HepG2 (cell line): Measurements from ENCODE around the gene MOK. TPM values are rescaled to one million over a fixed set of nuclear protein-coding genes. Genes with fewer than 3 reads are reported as not detected.

Experiments used
- ATF1 ChIP-seq: IDR thresholded peaks from 2 replicates; pipeline ENCODE4 v1.6.1; 2016; ENCODE audit warnings: mild to moderate bottlenecking, control low read depth
- CREM ChIP-seq, 2 experiments: sonication (generic) in 1 of 2; formaldehyde crosslinking in 1 of 2; IDR thresholded peaks; 2 replicates each; pipeline versions ENCODE4 v1.4.0 to v1.6.1; 2016 to 2020; ENCODE audit warnings: antibody characterized with exemption in 1 of 2, mild to moderate bottlenecking in 1 of 2, missing genetic modification reagents in 1 of 2
- ERF ChIP-seq: IDR thresholded peaks from 2 replicates; pipeline ENCODE4 v1.6.1; 2018; ENCODE audit warnings: missing biosample characterization, missing genetic modification reagents
- FOXA3 ChIP-seq: IDR thresholded peaks from 2 replicates; pipeline ENCODE4 v1.6.1; 2016; ENCODE audit warnings: missing genetic modification reagents, missing compliant biosample characterization
- KDM4B ChIP-seq: sonication (generic); formaldehyde crosslinking; IDR thresholded peaks from 2 replicates; pipeline ENCODE4 v1.4.0; 2020; ENCODE audit warnings: missing genetic modification reagents
- KMT2A ChIP-seq: sonication (generic); formaldehyde crosslinking; IDR thresholded peaks from 2 replicates; pipeline ENCODE4 v1.4.0; 2020; ENCODE audit warnings: missing genetic modification reagents
- PHF5A ChIP-seq: IDR thresholded peaks from one replicate; pipeline ENCODE4 v1.6.1; 2018; ENCODE audit warnings: low read depth, missing genetic modification reagents; ENCODE audit not compliant: unreplicated experiment
- PPARG ChIP-seq: conservative IDR thresholded peaks from 2 replicates; pipeline ENCODE4 v1.6.1; 2016; ENCODE audit warnings: missing biosample characterization, missing genetic modification reagents
- SMAD3 ChIP-seq: sonication (generic); formaldehyde crosslinking; IDR thresholded peaks from 2 replicates; pipeline ENCODE4 v1.4.0; 2020; ENCODE audit warnings: missing genetic modification reagents
- SUZ12 ChIP-seq: fragments of 150-350 bp; IDR thresholded peaks from 2 replicates; pipeline ENCODE4 v1.6.1; 2014; ENCODE audit warnings: low read depth, low read length
- TAF1 ChIP-seq: sonication (generic); formaldehyde crosslinking; IDR thresholded peaks from 2 replicates; pipeline ENCODE4 v1.4.0; 2020; ENCODE audit warnings: missing genetic modification reagents
- TP53 ChIP-seq: sonication (generic); formaldehyde crosslinking; conservative IDR thresholded peaks from 2 replicates; pipeline ENCODE4 v1.4.0; 2020; ENCODE audit warnings: missing genetic modification reagents
- ZBTB20 ChIP-seq: sonication (generic); formaldehyde crosslinking; IDR thresholded peaks from 2 replicates; pipeline ENCODE4 v1.8.1; 2023; ENCODE audit warnings: missing genetic modification reagents, low read depth, mild to moderate bottlenecking, borderline replicate concordance
- ZEB1 ChIP-seq: IDR thresholded peaks from 2 replicates; pipeline ENCODE4 v1.6.1; 2012; ENCODE audit warnings: mild to moderate bottlenecking, low read depth, inconsistent platforms; ENCODE audit not compliant: insufficient replicate concordance
- ZNF124 ChIP-seq: sonication (generic); formaldehyde crosslinking; IDR thresholded peaks from 2 replicates; pipeline ENCODE4 v1.4.0; 2020; ENCODE audit warnings: missing genetic modification reagents
- ZNF326 ChIP-seq: sonication (generic); formaldehyde crosslinking; IDR thresholded peaks from 2 replicates; pipeline ENCODE4 v1.4.0; 2020; ENCODE audit warnings: missing genetic modification reagents, borderline replicate concordance
- ZNF329 ChIP-seq: sonication (generic); formaldehyde crosslinking; IDR thresholded peaks from 2 replicates; pipeline ENCODE4 v1.9.0; 2021; ENCODE audit warnings: low read depth, mild to moderate bottlenecking, missing genetic modification reagents
- ZZZ3 ChIP-seq: sonication (generic); formaldehyde crosslinking; IDR thresholded peaks from 2 replicates; pipeline ENCODE4 v1.4.0; 2020; ENCODE audit warnings: missing genetic modification reagents, mild to moderate bottlenecking, borderline replicate concordance
- polyA plus RNA-seq, 8 experiments: library from polyadenylated mRNA; depleted of rRNA in 3 of 8; stranded (reverse) in 7 of 8; unstranded in 1 of 8; fragments of >200 nt; fragmentation: Illumina TruSeq in 4 of 8; extraction: Trizol in 4 of 8; gene quantifications; 2 replicates each; pipeline versions ENCODE4 v1.2.1 to v1.2.3, GENCODE V29; 2011 to 2016; ENCODE audit warnings: low read depth in 4 of 8, missing spikeins in 1 of 8, mixed read lengths in 1 of 8; ENCODE audit not compliant: insufficient read depth in 1 of 8
- total RNA-seq, 5 experiments: library from RNA; depleted of rRNA; stranded (reverse); fragments of >200 nt; fragmentation: Illumina TruSeq; extraction: Trizol; gene quantifications; 2 replicates each; pipeline ENCODE4 v1.2.3, GENCODE V29; 2016; ENCODE audit warnings: low read depth in 1 of 5
- TF ChIP-seq, protein P1 (sequence below): sonication (generic); formaldehyde crosslinking; IDR thresholded peaks from 2 replicates; pipeline ENCODE4 v1.5.1; 2020; ENCODE audit warnings: mild to moderate bottlenecking, missing genetic modification reagents
- TF ChIP-seq, protein P2 (sequence below): sonication (generic); formaldehyde crosslinking; IDR thresholded peaks from 2 replicates; pipeline ENCODE4 v1.8.0; 2022; ENCODE audit warnings: mild to moderate bottlenecking, missing genetic modification reagents
- TF ChIP-seq, protein P3 (sequence below): sonication (generic); formaldehyde crosslinking; IDR thresholded peaks from 2 replicates; pipeline ENCODE4 v1.4.0; 2020; ENCODE audit warnings: mild to moderate bottlenecking, missing genetic modification reagents
- TF ChIP-seq, protein P4 (sequence below): sonication (generic); formaldehyde crosslinking; IDR thresholded peaks from 2 replicates; pipeline ENCODE4 v1.4.0; 2020; ENCODE audit warnings: low read depth, mild to moderate bottlenecking, missing genetic modification reagents

MOK gene
- total and polyA plus RNA-seq, 2 of the 13 experiments (the other 11 are each of a cell fraction or from before 2014, with no cell fraction given): 15.3 to 16.9 TPM

DNA sequence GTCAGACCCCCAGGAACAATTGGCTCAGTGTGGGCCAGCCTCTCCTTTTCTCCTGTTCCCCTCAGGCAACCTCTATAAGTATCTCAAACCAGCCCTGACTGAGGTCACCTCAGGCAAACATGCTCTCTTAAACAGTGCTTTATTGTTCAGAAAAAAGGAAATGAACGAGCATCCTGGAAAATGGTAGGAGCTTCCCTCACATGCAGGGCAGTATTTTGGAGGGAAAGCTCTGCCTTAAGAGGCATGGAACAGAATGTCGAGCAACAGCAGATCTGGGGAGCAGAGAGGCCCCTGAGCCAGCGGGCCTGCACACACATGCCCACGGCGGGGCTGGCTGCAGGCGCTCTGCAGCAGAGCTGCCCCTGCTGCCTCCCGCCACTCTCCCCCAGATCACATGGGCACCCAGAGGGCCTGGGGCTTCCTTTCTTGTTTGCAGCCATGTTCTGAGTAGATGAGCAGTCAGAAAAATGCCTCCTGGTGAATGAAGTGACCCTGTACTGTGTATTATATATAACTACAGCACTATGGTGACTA lies 42.0 kb downstream of the MOK start (continued):
- TF ChIP-seq PPARG: peak; percentile 61; the same call in 1 of the 2 replicates
- TF ChIP-seq, protein P1, sequence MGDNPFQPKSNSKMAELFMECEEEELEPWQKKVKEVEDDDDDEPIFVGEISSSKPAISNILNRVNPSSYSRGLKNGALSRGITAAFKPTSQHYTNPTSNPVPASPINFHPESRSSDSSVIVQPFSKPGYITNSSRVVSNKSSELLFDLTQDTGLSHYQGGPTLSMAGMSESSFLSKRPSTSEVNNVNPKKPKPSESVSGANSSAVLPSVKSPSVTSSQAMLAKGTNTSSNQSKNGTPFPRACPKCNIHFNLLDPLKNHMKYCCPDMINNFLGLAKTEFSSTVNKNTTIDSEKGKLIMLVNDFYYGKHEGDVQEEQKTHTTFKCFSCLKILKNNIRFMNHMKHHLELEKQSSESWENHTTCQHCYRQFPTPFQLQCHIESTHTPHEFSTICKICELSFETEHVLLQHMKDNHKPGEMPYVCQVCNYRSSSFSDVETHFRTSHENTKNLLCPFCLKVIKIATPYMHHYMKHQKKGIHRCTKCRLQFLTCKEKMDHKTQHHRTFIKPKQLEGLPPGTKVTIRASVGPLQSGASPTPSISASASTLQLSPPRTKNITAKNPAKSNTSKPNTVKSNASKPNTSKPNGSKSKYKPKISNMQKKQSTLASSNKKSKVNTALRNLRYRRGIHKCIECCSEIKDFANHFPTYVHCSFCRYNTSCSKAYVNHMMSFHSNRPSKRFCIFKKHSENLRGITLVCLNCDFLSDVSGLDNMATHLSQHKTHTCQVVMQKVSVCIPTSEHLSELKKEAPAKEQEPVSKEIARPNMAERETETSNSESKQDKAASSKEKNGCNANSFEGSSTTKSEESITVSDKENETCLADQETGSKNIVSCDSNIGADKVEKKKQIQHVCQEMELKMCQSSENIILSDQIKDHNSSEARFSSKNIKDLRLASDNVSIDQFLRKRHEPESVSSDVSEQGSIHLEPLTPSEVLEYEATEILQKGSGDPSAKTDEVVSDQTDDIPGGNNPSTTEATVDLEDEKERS (CRISPR knock-in tag): no peak
- TF ChIP-seq ERF (CRISPR knock-in tag): peak; percentile 65; the same call in 1 of the 2 replicates
- TF ChIP-seq, protein P2, sequence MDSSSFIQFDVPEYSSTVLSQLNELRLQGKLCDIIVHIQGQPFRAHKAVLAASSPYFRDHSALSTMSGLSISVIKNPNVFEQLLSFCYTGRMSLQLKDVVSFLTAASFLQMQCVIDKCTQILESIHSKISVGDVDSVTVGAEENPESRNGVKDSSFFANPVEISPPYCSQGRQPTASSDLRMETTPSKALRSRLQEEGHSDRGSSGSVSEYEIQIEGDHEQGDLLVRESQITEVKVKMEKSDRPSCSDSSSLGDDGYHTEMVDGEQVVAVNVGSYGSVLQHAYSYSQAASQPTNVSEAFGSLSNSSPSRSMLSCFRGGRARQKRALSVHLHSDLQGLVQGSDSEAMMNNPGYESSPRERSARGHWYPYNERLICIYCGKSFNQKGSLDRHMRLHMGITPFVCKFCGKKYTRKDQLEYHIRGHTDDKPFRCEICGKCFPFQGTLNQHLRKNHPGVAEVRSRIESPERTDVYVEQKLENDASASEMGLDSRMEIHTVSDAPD (CRISPR knock-in tag): no peak; the same call in 1 of the 2 replicates
- TF ChIP-seq CREM (IDR thresholded peaks at IDR 0.05): no peak
- no peak for TF ChIP-seq CREM (CRISPR knock-in tag; IDR thresholded peaks at IDR 0.05)
- peak; percentile 51; the same call in 1 of the 2 replicates for TF ChIP-seq SMAD3
- TF ChIP-seq SUZ12: no peak
- no peak for TF ChIP-seq ZZZ3 (CRISPR knock-in tag)
- TF ChIP-seq ZNF329 (CRISPR knock-in tag): no peak
- TF ChIP-seq, protein P3, sequence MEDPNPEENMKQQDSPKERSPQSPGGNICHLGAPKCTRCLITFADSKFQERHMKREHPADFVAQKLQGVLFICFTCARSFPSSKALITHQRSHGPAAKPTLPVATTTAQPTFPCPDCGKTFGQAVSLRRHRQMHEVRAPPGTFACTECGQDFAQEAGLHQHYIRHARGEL (CRISPR knock-in tag): no peak
- no peak for TF ChIP-seq ZNF326 (CRISPR knock-in tag)
- no peak for TF ChIP-seq PHF5A (CRISPR knock-in tag)
- TF ChIP-seq TAF1: no peak
- no peak for TF ChIP-seq ATF1 (CRISPR knock-in tag)
- TF ChIP-seq FOXA3: peak; percentile 31; the same call in 1 of the 2 replicates
- TF ChIP-seq KMT2A: no peak
- no peak for TF ChIP-seq ZBTB20 (CRISPR knock-in tag)
- TF ChIP-seq ZEB1: no peak
- no peak; the same call in 1 of the 2 replicates for TF ChIP-seq KDM4B (CRISPR knock-in tag)
- TF ChIP-seq ZNF124: no peak
- 0 out of 2 replicates have a peak, but pooled peaks have one; percentile 61 for TF ChIP-seq TP53 (CRISPR knock-in tag)
- TF ChIP-seq, protein P4, sequence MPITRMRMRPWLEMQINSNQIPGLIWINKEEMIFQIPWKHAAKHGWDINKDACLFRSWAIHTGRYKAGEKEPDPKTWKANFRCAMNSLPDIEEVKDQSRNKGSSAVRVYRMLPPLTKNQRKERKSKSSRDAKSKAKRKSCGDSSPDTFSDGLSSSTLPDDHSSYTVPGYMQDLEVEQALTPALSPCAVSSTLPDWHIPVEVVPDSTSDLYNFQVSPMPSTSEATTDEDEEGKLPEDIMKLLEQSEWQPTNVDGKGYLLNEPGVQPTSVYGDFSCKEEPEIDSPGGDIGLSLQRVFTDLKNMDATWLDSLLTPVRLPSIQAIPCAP (CRISPR knock-in tag): no peak
